Activated CD8-positive, alpha-beta T cell treated with anti-CD3 and anti-CD28 coated beads for 36 hours (primary cell): ENCODE data around the gene ICAM2. TPM values are rescaled to one million over a fixed set of nuclear protein-coding genes. Genes with fewer than 3 reads are reported as not detected.
"Not testable (repeated sequence)": the region's sequence is repeated elsewhere in the genome, so short reads cannot be mapped to it uniquely, and the experiment has no call there.

Experiments used
- ATAC-seq: fragments of 200-7000 bp; cut with Tn5 transposase; one replicate; pipeline ENCODE4 v1.10.0; 2021; ENCODE audit warnings: mild to moderate bottlenecking, moderate library complexity
- CTCF ChIA-PET: fragments of 350-600 bp; sonication (Branson Sonifier 250); formaldehyde crosslinking; loops from one replicate; lab custom pipeline; 2021; ENCODE audit warnings: antibody characterized with exemption; lab: Charles Lee
- POLR2A ChIA-PET: fragments of 350-600 bp; sonication (Branson Sonifier 250); formaldehyde crosslinking; loops from one replicate; lab custom pipeline; 2021; ENCODE audit warnings: antibody characterized with exemption; lab: Charles Lee
- DNase-seq: peaks from one replicate; pipeline ENCODE4 v3.0.0-alpha.2; 2020
- H3K27ac Mint-ChIP-seq: one replicate; pipeline ENCODE4 v1.8.0; 2021; ENCODE audit warnings: mild to moderate bottlenecking, mixed read lengths
- H3K27me3 Mint-ChIP-seq: one replicate; pipeline ENCODE4 v1.8.0; 2021; ENCODE audit warnings: mixed read lengths
- H3K36me3 Mint-ChIP-seq: one replicate; pipeline ENCODE4 v1.8.0; 2021; ENCODE audit warnings: low read depth, mixed read lengths
- H3K4me1 Mint-ChIP-seq: one replicate; pipeline ENCODE4 v1.8.0; 2021; ENCODE audit warnings: low read depth, mixed read lengths
- H3K4me3 Mint-ChIP-seq: one replicate; pipeline ENCODE4 v1.8.0; 2021; ENCODE audit warnings: mild to moderate bottlenecking, moderate library complexity, mixed read lengths
- H3K9me3 Mint-ChIP-seq: one replicate; pipeline ENCODE4 v1.8.0; 2021; ENCODE audit warnings: mixed read lengths
- CTCF ChIP-seq: fragments of 200-600 bp; IDR thresholded peaks from one replicate; pipeline ENCODE4 v1.8.0; 2022; ENCODE audit warnings: antibody characterized with exemption, mild to moderate bottlenecking
- intact Hi-C: fragments of 100-400 bp; cut with micrococcal nuclease; formaldehyde crosslinking; loops from one replicate; pipeline ENCODE4 v1.10.0; 2022
- total RNA-seq, 2 experiments: library from RNA; stranded (reverse); gene quantifications; one replicate each; pipeline ENCODE4 v1.2.3, GENCODE V29; 2021

Gene ICAM2
- total RNA-seq, 2 experiments from 2014 or later: 53.3 to 53.7 TPM

- TF ChIP-seq CTCF: no peak
These were observed 3.8 kb upstream of the ICAM2 start for GRCh38 chr17:64024215-64024654.

GRCh38 chr17:64022611-64023063 lies 2.2 kb upstream of the ICAM2 start:
- ATAC-seq (no peak), DNase-seq (no peak)
- POLR2A ChIA-PET: interaction anchor here (0.9 to 1.9 kb wide), 3 partner anchors 104 to 269 kb away, joined by 4 to 13 read pairs (median 6); partner anchors contain the start of gene GH1
- CTCF ChIA-PET: interaction anchor here (0.6 to 4.9 kb wide), 8 partner anchors 32 to 111 kb away, joined by 3 to 21 read pairs (median 5); partner anchors contain the start of genes CSHL1 and ERN1
- Mint-ChIP-seq H3K9me3 (no peaks in the 10 kb centered on the region), H3K27me3 (no peaks in the 10 kb centered on the region), H3K36me3 (peaks cover 9% of the 10 kb centered on the region), H3K27ac (peak overlapping the region; percentile 98), H3K4me1 (peaks cover 62% of the 10 kb centered on the region), H3K4me3 (no peak overlapping the region)
- TF ChIP-seq CTCF: no peak
- intact Hi-C loops: no loop called here

More at GRCh38 chr17:64024215-64024654, 3.8 kb upstream of the ICAM2 start:
- ATAC-seq (no peak), DNase-seq (no peak)
- Mint-ChIP-seq H3K9me3 (no peaks in the 10 kb centered on the region), H3K4me1 (peaks cover 58% of the 10 kb centered on the region), H3K27me3 (no peaks in the 10 kb centered on the region), H3K36me3 (no peaks in the 10 kb centered on the region), H3K27ac (peak overlapping the region; percentile 85), H3K4me3 (no peak overlapping the region)
- POLR2A ChIA-PET: interaction anchor here (0.7 to 4.9 kb wide), 6 partner anchors 12 to 384 kb away, joined by 3 to 47 read pairs (median 6); partner anchors contain the start of gene ERN1
- CTCF ChIA-PET: interaction anchor here (0.9 to 9.2 kb wide), 20 partner anchors 7 to 122 kb away, joined by 3 to 419 read pairs (median 8); partner anchors contain the start of genes CSHL1, ERN1 and GH1
- intact Hi-C loops: no loop called here

GRCh38 chr17:64019551-64019961 lies 877 bp downstream of the ICAM2 start:
- CTCF ChIA-PET: interaction anchor here (1.0 to 2.8 kb wide), 11 partner anchors 10 to 177 kb away, joined by 3 to 17 read pairs (median 5); partner anchors contain the start of gene GH1
- intact Hi-C loops, H3K9me3 Mint-ChIP-seq, H3K27me3 Mint-ChIP-seq, DNase-seq: not testable (repeated sequence)
- peak overlapping the region; percentile 94 for H3K4me3 Mint-ChIP-seq
- H3K27ac Mint-ChIP-seq: peak overlapping the region; percentile 98
- POLR2A ChIA-PET: interaction anchor here (0.6 to 2.6 kb wide), 12 partner anchors 14 to 127 kb away, joined by 3 to 30 read pairs (median 4); partner anchors contain the start of gene ERN1
- H3K4me1 Mint-ChIP-seq: peaks cover 64% of the 10 kb centered on the region
- peak; percentile 21 for ATAC-seq
- H3K36me3 Mint-ChIP-seq: peaks cover 15% of the 10 kb centered on the region

GRCh38 chr17:64017381-64017980 lies 3.0 kb downstream of the ICAM2 start:
- peak overlapping the region; percentile 94 for H3K27ac Mint-ChIP-seq

More at GRCh38 chr17:64017381-64017980, 3.0 kb downstream of the ICAM2 start:
- peak; percentile 64 for TF ChIP-seq CTCF
- ChIA-PET CTCF (interaction anchor here (0.9 to 3.4 kb wide), 16 partner anchors 8 to 176 kb away, joined by 3 to 34 read pairs (median 7); partner anchors contain the start of genes CD79B, ERN1, GH1 and PRR29), POLR2A (interaction anchor here (0.6 to 1.9 kb wide), 10 partner anchors 8 to 488 kb away, joined by 3 to 11 read pairs (median 3); partner anchors contain the start of gene PRR29)
- ATAC-seq (no peak), DNase-seq (no peak)
- intact Hi-C loops: no loop called here
- H3K4me1 Mint-ChIP-seq: peaks cover 60% of the 10 kb centered on the region
- no peaks in the 10 kb centered on the region for H3K9me3 Mint-ChIP-seq
- peak overlapping the region; percentile 94 for H3K4me3 Mint-ChIP-seq
- H3K36me3 Mint-ChIP-seq: peaks cover 19% of the 10 kb centered on the region
- no peaks in the 10 kb centered on the region for H3K27me3 Mint-ChIP-seq
